ENCODE data around the gene ARHGAP32.
"Not testable (repeated sequence)": the region's sequence is repeated elsewhere in the genome, so short reads cannot be mapped to it uniquely, and the experiment has no call there.

The ARHGAP32 gene

DNA sequence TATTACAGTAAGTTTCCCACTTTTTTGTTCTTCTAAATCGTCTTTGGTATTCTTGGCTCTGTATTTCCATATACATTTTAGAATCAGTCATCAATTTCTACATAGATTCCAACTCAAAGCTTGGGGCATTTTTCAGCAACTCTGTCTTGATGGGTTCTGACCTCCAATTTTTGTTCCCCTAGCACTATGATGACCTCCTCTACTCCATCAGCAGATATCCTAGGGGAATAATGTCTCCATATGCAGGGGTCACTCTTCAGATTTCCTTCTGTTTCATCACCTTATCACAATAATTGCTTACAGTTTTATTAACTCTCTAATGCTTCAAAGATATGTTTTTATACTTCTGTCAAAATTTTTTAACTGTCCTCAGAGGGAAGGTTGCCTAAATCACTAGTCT, 158.1 kb downstream of the ARHGAP32 start:
- DNase-seq (ENCODE audit: low read depth in 3 of 3) = no peak

DNA sequence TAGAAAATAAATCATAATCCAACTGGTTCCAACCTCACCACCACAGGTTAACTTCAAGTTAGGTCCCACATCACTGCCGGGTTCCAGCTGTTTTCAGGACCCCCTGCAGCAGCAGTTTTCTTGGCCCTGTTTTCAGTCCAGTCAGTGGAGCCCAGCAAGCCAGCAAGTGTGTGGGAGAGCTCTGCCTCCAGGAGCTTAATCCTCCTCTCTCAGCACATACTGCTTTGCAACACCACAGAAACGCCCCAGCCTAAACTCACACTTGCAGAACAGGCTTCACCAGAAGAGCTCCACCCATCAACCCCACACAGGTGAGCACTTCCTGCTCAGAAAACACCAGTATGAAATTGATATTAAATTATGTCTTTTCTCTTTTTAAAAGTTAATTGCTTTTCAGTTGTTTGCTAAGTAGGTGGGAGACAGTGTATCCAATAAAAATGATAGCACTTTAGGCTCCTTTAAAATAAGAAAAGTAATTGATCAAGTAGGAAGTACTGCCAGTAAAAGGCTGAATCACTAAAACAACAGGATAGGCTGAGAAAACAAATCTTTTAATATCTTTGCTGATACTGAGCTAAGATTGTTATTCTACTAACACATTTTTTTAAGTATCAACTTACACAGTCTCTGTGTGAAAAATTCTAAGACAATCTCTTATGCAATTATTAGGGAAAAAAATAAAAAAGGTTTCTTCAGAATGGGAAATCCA, 168.0 kb downstream of the ARHGAP32 start:
- DNase-seq (ENCODE audit: low read depth in 3 of 3) = no peak

DNA sequence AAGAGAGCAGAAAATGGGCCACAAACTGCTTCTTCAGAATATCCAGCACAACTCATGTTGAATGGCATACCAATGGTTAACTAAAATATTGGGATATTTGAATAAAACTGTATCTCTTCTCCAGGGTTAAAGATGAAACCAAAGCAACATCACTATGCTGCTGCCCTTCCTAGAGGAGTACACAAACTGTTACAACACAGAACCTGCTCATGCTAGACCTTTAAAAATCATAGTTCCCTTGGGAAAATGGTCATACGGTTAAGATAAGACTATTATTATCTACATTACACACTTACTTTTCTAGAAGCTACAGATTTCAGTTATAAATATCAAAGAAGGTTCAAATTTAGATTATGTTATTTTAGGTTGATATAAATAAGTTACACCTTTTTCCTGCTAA, 170.8 kb downstream of the ARHGAP32 start:
- no peak for DNase-seq (ENCODE audit: low read depth in 3 of 3)

DNA sequence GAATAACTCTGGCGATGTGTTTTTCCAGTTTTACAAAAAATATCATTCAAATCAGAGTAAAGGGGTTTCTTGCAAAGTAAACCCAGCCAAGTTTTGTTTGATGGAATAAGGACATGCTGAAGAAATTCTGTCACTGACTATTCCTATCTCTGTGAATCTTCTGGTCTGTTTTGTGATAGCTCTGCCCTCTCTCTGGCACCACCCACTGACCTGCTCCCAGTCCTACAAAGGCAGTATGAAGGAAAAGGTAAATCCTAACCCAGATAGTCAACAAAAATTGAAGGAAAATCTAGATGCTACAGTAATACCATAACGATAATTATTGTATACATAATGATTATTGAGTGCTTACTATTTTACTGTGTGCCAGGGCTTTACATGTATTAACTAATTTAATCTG, 173.1 kb downstream of the ARHGAP32 start:
- no peak for DNase-seq (ENCODE audit: low read depth in 3 of 3)

DNA sequence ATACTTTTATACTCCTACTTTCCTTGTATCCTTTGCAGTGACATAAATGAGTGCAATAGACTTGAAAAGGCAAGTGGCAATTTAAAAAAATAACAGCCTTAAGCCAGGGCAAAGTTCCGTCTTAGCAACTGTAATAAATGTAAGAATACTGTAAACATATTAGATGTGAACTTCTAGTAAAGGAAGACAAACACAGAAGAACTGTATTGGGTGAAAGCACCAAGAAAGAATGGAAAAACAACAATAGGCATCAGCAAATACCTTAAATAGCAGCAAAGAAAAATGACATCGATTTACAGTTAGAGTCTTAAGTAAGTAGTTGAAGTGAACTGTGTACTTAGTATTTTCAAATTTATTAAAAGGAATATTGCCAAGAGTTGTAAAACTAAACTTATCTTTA, 174.0 kb downstream of the ARHGAP32 start:
- DNase-seq (ENCODE audit: low read depth in 3 of 3) = no peak

DNA sequence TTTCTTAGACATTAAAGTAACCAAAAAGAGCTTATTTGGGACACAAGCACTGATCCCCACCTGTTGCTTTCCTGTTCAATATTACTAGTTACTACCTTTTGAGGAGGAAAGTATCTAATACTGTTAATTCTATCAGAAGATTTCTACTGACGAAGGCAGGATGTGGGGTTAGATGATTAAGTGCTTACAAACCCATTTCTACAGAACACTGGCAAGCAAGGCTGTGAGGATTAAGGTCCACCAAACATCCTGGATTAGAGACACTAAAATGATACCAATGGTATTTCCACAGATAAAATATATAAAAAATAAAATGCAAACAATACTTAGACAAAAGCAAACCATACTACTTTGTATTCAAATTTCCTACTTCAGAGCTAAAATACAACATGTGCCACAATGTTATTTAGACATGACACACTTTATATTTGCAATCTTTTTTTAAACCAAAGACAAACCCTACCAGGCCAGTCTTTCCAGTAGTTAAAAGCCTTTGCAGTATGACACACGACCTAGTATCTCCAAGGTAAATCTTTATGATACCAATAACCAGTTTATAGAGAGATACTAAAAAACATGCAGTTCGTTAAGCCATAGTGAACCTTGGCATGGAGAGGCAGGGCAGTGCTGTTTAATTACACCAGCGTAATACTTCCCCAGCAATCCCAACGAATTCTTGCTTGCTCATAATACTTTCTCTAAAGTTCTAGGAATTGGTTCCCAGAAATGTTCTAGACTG, 178.2 kb downstream of the ARHGAP32 start:
- DNase-seq (ENCODE audit: low read depth in 3 of 3) = no peak

DNA sequence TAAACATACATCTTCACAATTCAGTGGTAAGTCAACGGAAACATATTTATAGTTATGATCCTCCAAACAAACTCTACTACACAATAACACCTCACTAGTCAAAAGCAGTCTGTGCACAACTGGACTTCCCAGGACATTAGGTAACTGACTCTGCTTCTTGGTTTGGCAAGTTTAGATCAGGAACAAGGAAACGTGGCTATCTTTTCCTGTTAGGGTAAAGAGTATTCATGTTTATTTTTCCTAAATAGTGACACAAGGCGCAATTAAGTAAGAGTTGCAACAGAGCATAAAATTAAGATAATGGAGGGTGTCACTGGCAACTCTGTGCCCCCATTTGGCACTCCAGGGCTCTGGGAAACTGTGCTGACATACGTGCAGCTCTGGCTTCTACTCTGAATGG, 179.2 kb downstream of the ARHGAP32 start:
- DNase-seq (ENCODE audit: low read depth in 3 of 3) = no peak

DNA sequence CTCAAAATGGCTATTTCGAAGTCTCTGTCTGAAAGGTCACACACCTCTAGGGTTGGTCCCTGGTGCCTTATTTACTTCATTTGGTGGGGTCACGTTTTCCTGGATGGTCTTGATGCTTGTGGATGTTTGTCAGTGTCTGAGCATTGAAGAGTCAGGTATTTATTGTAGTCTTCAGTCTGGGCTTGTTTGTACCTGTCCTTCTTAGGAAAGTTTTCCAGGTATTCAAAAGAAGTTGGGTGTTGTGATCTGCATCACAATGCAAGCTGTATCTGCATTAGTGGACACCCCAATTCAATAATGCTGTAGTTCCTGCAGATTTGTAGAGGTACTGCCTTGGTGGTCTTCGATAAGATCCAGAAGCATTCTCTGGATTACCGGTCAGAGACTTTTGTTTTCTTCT, 186.0 kb downstream of the ARHGAP32 start:
- no peak for DNase-seq (ENCODE audit: low read depth in 3 of 3)

DNA sequence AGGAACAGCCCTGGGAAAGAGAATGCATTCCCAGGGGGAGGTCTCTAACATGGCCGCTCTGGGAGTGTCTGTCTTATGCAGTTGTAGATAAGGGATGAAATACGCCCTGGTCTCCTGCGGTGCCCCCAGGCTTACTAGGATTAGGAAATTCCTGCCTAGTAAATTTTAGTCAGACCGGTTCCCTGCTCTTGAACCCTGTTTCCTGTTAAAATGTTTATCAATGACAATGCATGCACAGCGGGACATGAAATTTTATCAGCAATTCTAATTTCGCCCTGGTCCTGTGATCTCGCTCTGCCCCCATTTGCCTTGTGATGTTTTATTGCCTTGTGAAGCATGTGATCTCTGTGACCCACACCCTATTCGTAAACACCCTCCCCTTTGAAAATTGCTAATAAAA, 193.0 kb downstream of the ARHGAP32 start:
- DNase-seq (ENCODE audit: low read depth in 3 of 3) = not testable (repeated sequence)

DNA sequence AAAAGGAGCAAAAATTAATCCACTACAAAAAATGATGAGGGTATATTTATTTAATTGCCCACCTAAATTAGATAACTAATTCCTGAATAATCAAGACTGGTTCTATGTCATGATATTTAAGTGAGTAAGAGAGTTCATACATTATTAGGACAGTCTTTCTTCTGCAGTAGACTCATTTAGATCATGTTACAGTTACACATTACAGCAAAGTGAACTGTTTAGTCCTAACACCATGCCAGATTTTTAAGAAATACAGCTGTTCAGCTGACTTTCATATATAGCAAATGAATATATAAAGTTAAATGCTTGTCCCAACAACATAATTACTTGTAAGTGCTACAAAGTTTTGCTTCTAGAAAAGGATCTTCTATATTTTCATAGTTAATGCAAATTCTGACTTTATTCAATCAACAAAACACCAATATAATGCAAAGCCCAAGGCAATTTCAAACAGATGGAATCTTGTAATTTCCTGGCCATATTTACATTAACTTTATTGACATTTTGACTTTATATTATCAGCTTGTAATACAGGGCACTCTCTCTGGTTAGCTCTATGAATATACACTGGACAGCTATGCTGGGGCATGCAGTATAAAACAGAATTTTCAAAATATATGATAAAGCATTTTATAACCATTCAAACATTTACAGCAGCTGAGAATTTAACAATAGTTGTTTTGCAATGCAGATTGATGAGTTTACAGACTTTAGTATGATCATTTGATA, 203.7 kb downstream of the ARHGAP32 start:
- DNase-seq (ENCODE audit: low read depth in 3 of 3) = no peak

DNA sequence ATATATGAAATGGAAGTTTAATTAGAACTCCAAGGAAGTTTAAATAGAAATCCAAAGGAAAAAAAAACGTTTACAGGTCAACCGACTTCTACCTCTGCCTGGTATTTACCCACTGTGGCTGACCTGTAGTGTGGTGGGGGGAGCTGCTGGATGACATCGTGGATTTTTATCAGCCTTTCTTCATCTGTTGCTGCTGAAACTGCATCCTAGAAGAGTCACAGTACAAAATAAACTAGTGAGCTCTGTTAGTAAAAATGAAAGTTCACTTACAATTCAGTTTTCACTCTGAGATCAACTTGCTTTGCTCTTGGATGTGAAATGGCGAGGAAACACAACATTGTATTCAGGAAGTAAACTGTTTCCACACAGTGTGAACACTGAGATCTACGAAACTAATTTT, 206.2 kb downstream of the ARHGAP32 start:
- DNase-seq (ENCODE audit: low read depth in 3 of 3) = no peak

DNA sequence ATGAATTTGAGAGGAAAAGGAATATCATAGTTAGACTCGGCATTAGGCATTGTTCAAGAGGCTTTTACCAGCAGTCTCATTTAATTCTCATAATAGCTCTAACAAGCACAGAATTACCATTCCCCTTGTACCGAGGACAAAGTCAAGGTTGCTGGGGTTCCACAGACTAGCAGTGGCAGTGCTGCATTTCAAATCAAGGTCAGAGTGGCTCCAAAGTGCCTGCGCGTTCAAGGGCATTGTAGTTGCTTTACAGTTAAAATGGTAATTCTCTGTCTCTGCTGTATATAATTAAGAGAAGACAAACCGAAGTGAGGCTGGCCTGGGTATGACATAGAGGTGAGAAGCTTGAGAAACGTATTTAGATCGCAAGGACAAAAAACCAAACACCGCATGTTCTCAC, 209.1 kb downstream of the ARHGAP32 start:
- no peak for DNase-seq (ENCODE audit: low read depth in 3 of 3)

DNA sequence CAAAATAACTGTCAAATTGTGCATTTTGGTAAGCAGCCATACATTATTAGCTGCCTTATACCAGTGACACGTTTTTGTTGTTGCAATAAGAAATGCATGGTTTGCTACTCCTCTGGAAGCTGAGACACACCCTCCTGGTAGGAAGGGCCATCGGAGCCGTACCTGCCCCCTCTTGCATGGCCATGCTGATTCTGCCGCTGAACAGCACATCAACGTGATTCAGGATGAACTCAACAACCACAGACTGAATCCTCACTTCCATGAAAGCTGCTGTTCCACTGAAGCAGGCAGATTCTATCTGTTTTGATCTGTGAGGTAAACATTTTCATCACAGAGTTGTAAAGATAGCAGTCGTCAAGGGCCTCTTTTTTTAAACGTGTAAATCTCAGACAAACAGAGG, 210.9 kb downstream of the ARHGAP32 start:
- no peak for DNase-seq (ENCODE audit: low read depth in 3 of 3)

DNA sequence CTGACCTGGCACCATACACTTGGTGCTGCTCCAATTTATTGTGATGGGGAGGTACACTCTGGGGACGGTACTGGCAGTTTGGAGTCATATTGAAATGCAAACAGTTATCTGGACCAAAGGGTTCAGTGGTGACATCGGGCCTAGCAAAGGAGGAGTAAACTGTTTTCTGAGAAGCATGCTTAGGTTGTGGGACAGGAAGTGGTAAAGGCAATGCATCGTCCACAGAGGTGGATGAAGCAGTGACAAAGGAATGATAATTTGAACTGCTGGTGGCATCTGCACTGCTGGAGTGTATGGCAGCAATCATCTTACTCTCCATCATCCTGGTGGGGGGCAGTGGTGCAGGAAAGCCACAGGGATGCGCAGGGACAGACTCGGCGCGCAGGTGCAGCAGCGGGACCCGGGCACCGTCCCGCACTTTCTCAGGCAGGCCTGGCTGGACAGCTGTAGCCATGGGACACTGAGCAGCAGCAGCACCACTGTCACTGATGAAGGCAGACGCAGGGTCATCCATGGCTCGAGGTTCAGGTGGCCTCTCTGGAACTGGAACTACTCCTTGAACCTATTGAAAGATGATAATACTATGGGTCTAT, 221.4 kb downstream of the ARHGAP32 start:
- no peak for DNase-seq (ENCODE audit: low read depth in 3 of 3)

DNA sequence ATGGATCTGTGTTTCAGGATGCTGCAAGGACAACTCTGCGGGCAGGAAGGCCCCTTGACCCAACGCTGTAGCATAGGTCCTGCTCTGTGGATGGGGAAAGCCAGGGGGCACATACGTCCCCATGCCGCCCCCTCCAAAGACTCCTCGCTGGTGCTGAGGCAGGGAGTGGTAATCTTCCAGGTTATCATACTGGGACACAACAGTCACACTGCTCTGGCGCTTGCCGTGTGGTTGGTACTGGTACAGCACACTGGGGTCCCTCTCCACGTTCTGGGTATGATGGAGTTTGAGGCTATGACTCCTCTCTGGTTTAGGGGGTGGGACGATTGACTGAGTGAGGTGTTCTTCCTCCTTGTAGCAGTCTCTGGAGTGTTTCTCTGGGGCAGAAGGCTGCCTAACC, 223.2 kb downstream of the ARHGAP32 start:
- no peak for DNase-seq (ENCODE audit: low read depth in 3 of 3)

DNA sequence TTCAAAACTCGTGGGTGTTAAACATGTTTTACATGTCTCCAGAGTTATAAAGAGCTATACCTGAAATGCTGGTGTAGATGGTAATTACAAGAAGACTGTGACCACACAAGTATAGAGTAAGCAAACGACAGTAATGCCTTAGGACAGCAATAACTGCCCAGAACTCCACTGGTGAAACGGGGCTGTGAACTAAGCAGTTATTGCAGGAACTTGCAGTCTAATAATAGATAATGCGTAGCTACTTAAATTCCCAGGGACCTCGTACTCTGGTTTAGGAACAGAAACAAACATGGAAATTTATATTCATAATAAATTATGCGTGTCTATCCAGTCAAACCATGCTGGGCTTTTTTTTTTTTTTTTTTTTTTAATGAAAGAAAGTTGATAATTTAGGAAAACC, 224.5 kb downstream of the ARHGAP32 start:
- DNase-seq (ENCODE audit: low read depth in 3 of 3) = no peak

DNA sequence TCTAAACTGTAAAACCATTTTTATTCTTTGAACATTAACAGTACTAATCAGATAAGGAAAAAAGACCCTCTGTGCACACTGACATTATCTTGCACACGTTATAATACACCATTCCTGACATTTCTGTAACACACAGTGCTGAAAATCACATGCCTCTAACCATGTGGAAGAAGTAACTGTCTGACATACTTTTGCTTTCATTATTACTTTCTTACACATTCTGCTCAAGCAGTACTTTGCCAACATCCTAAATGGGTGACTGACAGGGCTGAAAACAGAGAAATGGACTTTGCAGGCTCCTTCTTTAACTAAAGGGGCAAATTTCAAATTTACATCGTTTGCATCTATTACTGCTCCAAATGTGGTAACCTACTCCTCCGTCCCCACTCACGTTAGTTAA, 226.6 kb downstream of the ARHGAP32 start:
- no peak for DNase-seq (ENCODE audit: low read depth in 3 of 3)

DNA sequence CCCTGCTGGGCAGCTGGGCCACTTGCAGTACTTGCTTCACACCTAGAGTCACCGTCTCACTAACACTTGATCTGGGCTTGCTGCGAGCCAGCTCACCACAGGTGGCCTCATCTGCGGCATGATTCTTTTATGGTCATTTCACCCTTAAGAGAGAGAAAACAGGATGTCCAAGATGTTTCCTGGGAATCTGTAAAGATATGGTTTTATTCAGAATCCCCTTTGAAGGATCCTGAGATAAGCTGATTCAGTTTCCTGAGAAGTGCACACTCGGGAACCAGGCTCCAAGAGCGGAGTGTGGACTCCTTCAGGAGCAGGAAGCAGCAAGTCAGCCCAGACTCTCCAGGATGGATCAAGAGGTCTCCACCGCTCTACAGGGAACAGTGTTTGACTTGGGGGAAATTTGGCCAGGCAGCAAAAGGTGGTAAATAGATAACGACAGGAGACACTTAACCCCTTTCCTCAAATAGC, 227.6 kb downstream of the ARHGAP32 start:
- DNase-seq (ENCODE audit: low read depth in 3 of 3) = no peak

DNA sequence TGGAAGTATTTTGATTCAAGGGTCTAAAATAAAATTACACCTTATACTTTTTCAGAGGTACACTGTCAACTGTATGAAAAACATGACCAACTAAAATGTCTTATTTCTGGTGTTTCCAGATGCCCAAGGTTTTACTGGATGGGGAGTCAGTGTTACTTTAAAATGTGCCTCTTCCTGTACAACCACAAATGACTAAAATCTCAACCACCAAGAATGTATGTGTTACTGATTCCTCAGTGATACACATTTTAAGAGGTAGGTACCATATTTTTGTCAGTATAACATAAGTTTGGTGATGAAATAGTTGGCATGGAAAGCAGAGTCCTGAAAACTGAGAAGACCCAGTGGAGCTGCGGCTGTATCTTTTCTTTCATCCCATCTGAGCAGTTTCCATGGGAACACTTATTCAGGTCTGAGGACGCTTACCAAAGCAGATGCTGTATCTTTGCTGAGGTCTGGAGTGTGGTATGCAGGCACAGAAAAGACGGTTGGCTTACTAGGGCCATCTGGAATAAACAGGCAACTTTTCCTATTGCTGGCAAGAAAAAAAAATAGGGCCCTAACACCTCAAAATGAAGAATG, 228.3 kb downstream of the ARHGAP32 start:
- no peak for DNase-seq (ENCODE audit: low read depth in 3 of 3)

DNA sequence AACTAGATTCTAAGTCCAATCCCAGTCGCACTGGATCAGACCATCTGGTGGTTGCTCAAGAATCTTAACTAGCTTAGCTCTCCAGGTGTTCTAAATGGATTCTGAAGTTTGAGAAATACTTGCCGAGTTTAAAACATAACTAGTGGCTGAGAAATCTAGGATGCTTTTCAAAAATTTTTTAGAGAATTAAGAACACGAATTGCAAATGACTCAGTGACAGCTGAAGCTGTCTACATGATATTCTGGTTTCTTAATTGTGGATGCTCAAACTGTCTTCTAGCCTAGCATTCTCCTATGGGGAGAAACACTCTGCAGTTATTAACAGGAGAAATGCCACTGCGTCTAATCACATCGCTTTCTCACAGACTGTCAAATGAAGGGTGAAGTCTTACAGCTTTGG, 229.2 kb downstream of the ARHGAP32 start:
- no peak for DNase-seq (ENCODE audit: low read depth in 3 of 3)

DNA sequence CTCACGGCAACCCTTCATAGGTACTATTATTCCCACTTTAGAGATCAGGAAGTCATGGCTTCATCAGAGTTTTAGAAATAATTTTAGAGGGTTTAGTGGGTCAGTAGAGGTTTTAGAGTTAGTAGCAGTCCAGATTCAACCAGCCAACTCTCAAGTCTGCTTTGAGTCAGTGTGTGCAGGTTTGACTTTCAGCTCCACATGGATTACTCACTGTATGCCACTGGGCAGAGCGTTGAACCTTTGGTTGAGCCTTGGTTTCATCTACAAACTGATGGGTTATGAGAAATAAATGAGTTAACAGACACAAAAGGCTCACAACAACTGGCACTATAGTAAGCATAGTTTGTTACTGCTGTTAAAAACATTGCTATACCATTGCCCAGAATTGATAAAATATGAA, 230.5 kb downstream of the ARHGAP32 start:
- DNase-seq (ENCODE audit: low read depth in 3 of 3) = no peak

DNA sequence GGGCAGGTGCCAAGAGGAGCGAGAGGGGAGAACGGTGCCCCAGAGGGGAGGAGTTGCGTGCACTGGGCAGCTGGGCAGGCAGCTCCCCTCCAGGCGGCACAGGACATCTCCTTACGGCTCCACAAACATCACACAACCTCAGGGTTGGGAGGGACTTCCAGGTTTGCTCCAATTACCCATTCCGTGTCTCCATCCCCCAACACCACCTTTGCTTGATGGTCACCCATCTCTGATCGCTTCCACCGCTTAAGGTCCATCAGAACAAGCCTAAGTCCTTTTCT, 235.0 kb downstream of the ARHGAP32 start:
- DNase-seq (ENCODE audit: low read depth in 3 of 3) = no peak
